ENCODE measurements around the gene MYO10.
A peak's percentile ranks its signal among the peaks of the same experiment; 100 is the strongest.
"Not testable (repeated sequence)": the region's sequence is repeated elsewhere in the genome, so short reads cannot be mapped to it uniquely, and the experiment has no call there.

The MYO10 gene

DNA sequence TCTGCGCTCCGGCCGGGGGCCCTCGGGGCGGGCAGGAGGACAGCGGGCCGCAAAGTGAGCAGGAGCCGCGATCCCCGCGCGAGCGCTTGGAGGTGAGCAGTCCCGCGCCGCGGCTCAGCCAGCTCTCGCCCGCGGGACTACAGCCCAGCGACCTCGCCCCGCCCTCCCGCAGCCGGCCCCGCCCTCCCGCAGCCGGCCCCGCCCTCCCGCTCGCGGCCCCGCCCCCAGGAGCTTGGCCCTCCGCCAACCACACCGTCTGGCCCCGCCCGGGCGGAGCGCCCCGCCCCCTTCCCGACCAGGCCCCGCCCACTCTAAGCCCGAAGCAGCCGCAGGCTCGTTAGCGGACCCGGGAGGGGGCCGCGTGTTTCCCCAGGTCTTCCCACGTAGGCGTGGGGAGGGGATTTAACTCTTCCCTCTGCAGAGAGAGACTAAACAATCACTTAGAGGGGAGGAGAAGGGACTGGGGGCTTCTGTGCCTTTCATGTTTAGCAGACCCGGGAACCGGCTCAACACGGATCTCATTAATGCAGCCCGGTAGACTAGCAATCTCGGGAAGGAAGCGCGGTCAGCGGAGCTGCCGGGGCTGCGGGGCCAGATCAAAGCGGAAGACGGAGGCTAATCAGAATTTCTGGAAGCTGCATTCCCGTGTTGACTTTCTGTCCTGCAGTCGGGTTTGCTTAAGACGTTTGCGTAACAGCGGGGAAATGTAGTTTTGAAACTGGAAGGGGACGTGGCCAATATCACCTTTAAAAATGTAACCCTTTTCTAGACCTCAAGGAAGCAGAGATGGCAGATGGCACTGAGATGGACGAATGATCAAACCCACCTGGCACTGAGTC, at the start of gene MYO10:
MYO10 (minus strand) TSS at position 139 of the 839 bp plus-strand sequence. CDS start 480 bp downstream, outside the sequence.
- DNase-seq (ENCODE audit: low read depth): peak; percentile 50

DNA sequence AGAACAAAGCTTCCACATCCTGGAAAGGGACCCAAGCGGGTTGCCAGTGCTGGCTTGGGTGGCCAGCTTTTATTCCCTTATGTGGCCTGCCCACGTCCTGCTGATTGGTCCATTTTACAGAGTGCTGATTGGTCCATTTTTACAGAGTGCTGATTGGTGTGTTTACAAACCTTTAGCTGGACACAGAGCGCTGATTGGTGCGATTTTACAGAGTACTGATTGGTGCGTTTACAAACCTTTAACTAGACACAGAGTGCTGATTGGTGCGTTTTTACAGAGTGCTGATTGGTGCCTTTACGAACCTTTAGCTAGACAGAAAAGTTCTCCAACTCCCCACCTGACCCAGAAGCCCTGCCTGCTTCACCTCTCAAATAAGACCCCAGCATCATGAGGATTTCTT, 49.2 kb upstream of the MYO10 start:
- not testable (repeated sequence) for DNase-seq (ENCODE audit: low read depth)

DNA sequence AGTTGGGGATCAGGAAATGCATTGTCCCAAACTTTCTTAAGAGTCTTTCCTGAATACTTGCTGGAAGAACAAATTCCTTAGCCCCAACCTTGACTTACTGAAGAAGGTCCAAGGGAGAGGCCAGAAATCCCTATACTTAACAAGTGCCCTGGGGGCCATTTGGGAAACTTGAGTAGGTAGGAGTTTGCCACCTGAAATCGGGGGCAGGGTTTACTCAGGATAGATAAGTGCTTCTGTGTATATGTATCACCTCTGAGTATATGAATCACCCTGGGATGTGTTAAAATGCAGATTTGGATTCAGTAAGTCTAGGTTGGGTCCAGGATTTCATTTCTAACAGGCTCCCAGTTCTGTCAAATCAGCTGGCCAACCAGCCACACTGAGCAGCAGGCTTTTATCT, 47.9 kb upstream of the MYO10 start:
- DNase-seq (ENCODE audit: low read depth): no peak

DNA sequence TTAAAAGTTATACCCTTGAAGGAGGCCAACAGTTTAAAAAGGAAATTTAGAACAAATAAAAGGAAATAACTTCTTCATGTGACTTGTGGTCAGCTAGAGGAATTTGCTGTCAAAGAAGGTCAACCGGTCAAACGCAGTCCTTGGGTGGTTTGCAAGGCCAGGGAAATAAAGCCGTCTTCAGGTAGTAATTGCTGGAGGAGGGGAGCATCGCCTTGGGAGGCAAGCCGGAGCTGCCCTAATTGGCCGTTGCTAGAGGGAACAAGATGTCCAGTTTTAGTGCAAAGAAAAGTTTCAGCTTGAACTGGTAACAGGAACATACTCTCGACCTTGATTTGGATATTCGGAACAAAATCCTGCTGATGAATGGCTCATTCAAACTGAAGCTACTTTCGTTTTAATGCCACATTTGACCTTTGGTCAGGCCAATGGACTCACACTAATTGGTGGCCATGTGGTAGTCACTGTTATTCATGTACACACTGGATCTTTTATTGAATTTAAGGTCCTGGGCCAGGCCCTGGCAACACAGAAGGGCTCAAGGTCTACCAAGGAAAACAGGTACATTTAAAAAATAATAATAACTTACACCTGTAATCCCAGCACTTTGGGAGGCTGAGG, 47.0 kb upstream of the MYO10 start:
- no peak for DNase-seq (ENCODE audit: low read depth)

DNA sequence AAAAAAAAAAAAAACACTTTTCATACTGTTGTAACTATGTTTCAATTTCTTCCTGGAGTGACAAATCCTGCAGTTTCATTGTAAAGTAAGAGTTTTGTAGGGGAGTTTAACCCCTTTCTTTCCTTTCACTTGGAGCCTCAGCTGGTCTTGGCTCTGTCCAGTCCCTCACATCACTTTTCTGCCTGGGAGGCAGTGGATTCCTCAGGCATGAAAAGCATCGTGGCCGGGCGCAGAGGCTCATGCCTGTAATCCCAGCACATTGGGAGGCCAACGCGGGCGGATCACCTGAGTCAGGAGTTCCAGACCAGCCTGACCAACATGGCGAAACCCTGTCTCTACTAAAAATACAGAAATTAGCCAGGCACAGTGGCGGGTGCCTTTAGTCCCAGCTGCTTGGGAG, 45.6 kb upstream of the MYO10 start:
- DNase-seq (ENCODE audit: low read depth): no peak

DNA sequence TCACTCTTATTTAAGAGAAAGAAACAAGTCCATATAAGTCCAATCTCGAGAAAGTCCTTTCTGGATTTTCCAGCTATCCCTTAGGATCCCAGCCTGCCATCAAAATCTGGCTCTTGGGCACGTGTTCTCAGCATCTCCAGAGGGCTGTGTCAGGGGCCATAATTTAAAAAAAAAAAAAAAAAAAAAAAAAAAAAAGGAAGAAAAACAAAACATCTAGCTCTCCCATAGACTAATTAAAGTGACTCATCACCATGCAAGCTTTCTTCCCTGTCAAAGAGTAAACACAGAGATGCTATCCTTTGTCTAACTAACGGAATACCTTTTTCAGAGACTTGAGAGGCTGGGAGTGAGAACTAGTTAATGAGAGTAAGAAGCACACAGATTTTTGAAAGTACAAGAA, 44.9 kb upstream of the MYO10 start:
- DNase-seq (ENCODE audit: low read depth): no peak

DNA sequence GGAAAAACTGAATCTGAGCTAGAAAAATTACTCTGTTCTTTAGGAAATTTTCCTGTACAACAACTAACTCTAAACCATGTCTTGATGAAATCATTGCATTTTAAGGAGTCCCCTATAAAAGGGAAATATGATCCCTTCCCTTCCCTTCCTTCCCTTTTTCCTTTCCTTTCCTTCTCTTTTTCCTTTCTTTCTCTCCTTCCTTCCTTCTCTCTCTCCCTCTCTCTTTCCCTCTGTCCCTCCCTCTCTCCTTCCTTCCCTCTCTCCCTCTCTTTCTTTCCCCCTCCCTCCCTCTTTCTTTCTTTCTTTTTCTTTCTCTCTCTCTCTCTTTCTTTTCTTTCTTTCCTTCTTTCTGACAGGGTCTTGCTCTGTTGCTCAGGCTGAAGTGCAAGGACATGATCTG, 42.2 kb upstream of the MYO10 start:
- DNase-seq (ENCODE audit: low read depth): no peak

DNA sequence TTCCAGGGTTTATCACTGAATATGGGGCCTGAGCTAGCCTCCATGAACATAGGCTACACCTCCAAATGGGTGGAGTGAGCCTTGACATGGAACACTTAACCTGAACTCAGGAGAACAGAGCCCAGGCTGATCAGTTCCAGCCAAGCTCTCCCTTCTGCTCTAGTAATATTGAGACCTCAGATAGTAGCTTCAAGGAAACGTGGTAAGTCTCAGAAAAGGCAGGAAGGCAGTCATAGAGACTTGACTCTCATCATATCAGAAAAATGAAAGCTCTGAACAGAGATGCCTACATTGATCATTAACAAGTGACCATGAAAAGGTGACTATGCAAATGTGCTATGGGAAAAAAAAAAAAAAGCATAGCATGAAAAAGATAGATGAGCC, 40.5 kb upstream of the MYO10 start:
- no peak for DNase-seq (ENCODE audit: low read depth)

DNA sequence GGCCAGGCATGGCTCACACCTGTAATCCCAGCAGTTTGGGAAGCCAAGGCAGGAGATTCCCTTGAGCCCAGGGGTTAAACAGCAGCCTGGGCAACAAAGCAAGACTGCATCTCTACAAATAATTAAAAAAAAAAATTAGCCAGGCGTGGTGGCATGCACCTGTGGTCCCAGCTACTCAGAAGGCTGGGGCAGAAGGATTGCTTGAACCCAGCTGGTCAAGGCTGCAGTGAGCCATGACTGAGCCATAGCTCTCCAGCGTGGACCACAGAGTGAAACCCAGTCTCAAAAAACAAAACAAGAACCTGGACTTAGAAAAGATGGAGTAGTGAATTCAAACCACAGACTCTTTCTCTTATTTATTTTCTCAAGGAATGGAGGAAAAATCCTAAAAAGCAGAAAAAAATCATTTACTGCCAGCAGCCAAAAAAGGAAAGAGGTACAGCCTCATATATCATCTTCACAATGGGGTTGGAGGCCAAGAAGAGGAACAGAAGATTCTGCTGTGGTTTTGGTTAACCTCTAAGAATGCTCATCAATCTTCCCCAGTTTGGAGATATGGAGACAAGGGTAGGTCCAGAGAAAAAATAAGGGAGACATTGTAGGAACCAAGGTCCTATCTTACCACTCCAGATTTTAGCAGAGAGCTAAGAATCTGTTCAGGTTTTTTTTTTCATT, 40.0 kb upstream of the MYO10 start:
- DNase-seq (ENCODE audit: low read depth): no peak

DNA sequence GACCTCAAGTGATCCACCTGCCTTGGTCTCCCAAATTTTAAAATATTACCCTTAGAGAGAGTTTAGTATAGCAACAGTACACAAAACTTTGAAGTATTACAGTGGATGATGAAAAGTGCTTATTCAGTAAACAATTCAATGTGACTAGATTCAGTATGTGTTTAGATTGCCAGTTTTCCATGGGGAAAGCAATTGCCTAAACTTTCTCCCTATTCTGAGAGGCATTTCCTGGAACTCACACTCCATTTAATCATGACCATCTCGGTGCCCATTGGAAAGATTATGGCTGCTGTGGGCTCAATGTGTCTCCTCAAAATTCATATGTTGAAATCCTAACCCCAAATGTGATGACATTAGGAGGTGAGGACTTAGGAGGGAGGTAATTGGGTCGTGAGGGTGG, 38.9 kb upstream of the MYO10 start:
- no peak for DNase-seq (ENCODE audit: low read depth)

DNA sequence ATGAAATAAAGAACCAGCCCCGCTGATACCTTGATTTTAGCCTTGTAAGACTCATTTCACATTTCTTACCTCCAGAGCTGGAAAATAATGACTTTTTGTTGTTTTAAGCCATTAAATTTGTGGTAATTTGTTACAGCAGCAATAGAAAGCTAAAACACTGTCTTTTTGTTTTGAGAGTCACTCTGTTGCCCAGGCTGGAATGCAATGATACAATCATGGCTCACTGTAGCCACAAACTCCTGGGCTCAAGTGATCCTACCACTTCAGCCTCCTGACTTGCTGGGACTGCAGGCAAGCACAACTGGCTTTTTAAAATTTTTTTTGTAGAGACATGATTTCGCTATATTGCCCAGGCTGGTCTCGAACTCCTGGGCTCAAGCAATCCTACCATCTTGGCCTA, 34.7 kb upstream of the MYO10 start:
- no peak for DNase-seq (ENCODE audit: low read depth)

DNA sequence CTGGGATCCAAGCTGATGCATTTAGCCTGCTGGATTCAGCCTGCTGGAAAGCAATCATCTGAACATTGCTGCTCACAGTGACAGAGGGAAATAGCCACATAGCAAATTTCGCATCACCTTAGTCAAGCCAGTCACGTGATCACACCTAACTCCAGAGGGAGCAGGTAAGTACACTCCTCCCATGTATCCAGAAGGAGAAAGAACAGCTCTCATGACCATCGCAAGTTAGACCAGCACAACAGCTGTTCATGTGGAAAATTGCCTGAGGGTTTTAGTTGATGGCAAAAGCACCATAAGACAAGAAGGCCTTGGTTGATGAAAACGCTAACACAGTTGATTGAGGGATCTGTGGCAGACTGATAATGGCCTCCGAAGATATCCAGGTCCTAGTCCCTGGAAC, 34.2 kb upstream of the MYO10 start:
- no peak for DNase-seq (ENCODE audit: low read depth)

DNA sequence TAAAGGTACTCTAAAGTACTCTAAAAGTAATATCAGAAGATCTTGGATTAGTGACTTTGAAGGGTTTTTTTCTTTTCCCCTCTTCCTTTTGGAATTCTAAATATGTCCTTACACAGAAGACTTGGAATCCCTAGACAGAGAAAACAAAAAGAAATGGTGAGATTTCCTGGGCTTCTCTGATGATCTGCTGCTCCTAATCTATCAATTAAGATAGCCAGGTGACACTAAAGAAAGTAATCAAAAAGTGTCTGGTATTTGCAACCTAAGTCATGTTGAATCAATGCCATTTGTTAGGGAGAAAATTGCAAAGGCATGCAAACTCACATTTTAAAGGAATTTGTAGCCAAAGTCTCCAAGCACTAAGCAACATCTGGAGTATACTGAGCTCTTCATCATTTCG, 29.5 kb upstream of the MYO10 start:
- no peak for DNase-seq (ENCODE audit: low read depth)

DNA sequence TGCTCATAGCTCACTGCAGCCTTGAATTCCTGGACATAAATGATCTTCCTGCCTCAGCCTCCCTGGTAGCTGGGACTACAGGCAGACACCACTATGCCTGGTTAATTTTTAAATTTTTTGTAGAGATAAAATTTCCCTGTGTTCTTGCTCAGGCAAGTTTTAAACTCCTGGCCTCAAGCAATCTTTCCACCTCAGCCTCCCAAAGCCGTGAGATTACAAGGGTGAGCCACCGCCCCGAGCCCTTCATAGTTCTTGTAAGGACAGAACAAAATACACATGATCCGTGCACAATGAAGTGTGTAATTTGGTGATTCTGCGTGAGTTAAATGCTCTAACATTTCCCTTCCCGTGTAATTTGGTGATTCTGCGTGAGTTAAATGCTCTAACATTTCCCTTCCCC, 27.7 kb upstream of the MYO10 start:
- DNase-seq (ENCODE audit: low read depth): no peak

DNA sequence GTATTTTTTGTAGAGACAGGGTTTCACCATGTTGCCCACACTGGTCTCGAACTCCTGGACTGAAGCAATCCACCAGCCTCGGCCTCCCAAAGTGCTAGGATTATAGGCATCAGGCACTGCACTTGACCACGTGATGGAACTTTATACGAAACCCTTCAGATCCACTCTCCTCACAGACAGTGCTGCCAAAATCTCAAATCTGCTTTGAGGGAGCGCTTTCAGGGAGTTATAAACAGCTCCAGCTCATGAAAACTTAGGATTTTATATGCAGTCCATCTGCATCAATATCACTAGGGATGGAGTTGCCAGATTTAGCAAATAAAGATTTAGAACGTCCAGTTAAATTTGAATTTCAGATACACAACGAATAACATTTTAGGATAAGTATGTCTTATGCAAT, 25.0 kb upstream of the MYO10 start:
- DNase-seq (ENCODE audit: low read depth): no peak

DNA sequence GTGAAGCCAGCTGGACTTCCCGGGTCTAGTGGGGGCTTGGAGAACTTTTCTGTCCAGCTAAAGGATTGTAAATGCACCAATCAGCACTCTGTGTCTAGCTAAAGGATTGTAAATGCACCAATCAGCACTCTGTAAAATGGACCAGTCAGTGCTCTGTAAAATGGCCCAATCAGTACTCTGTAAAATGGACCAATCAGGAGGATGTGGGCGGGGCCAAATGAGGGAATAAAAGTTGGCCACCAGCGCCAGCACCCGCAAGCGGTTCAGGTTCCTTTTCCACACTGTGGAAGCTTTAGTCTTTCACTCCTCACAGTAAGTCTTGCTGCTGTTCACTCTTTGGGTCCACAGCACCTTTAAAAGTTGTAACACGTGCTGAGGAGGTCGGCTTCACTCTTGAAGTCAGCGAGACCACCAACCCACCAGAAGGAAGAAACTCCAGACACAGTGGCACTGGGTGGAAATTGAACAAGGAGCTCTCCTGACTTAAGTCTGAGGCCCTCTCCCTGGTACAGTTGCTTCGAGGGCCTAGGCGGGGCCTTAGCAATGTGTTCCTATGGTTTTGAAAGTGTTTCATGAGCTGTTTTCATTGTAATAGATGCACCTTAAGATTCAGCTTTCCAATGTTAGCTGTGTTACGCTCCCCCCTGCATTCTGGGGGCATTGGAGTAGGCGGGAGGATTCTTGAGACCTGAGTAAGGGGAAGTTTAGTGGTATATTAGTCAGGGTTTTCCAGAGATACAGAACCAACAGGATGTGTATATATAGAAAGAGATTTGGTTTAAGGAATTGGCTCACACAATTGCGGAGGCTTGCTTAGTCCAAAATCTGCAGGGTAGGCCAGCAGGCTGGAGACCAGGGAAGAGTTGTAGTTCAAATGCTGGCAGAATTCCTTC, 21.5 kb upstream of the MYO10 start:
- DNase-seq (ENCODE audit: low read depth): no peak

DNA sequence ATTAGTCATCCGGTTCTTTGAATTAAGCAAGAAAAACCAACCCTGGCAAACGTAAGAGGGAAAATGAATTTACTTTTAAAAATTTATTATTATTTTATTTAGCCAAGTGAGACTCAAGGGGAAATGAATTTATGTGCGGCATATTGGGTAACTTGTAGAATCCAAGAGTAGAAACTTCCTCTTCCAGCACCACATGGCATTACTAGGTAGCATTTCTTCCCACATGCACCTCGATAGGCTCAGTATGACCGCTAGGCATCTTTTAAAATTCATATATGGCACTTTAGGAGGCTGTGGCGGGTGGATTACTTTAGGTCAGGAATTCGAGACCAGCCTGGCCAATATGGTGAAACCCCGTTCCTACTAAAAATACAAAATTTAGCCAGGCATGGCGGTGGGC, 17.6 kb upstream of the MYO10 start:
- DNase-seq (ENCODE audit: low read depth): no peak

DNA sequence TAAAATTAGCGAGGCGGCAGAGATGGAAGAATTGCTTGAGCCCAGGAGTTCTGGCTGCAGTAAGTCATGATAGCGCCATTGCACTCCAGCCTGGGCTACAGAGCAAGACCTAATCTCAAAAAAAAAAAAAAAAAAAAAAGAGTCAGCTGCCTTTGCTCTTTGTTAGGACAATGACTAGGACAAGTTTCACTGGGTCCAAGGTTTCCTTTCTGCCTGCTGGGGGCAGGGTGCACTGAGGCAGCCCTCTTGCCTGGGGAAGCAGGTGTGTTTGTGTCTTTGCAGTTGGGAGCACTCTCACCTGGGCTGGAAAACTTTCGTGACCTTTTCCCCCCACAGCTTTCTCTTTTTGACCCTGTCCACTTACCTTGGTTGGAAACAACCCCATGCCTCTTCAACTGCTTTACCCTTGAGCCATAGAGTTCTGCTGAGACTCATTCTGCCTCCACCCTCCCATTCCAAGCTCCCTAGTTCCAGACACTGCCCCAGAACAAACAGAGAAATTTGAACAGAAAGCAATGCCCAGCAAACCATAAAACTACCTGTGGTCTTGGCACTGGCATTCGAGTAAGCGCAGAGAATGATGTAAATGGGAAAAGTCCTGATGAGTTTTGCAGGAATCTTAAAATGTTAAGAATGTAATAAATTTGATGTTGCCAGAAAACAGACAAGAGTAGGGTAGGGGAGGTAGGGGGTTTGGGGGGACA, 17.0 kb upstream of the MYO10 start:
- DNase-seq (ENCODE audit: low read depth): no peak

DNA sequence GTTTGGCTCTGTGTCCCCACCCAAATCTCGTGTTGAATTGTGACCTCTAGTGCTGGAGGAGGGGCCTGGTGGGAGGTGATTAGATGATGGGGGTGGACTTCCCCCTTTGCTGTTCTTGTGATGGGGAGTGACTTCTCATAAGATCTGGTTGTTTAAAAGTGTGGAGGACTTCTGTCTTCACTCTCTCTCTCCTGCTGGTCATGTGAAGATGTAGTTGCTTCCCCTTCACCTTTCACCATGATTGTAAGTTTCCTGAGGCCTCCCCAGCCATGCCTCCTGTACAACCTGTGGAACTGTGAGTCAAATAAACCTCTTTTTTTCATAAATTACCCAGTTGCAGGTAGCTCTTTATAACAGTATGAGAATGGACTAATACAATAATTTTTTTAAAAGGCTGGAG, 10.6 kb upstream of the MYO10 start:
- no peak for DNase-seq (ENCODE audit: low read depth)

DNA sequence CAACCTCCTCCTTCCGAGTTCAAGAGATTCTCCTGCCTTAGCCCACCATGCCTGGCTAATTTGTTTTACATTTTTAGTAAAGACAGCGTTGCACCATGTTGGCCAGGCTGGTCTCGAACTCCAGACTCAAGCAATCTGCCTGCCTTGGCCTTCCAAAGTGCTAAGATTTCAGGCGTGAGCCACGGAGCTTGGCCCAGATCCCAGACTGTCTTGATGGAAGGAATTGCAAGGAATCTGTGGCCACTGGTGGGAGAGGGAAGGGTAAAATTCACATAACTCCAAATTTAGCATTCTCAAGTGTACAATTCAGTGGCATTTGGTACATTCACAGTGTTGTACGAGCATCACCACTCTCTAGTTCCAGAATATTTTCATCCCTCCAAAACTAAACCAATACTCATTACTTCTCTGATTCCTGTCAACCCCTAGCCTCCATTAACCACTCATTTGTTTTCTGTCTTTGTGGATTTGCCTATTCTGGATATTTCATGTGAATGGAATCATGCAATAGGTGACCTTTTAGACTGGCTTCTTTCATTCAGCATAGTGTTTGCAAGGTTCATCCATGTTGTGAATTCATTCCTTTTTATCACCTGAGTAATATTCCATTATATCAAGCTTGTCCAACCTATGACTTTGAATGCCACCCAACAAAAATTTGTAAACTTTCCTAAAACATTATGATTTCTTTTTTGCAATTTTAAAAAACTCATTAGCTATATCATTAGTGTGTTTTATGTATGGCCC, 8.9 kb upstream of the MYO10 start:
- no peak for DNase-seq (ENCODE audit: low read depth)
